ENCODE results near the gene TOB1.

- TF ChIP-seq POLR2A (IDR thresholded peaks at IDR 0.05; ENCODE audit: low read length) (no peak), GATA1 (IDR thresholded peaks at IDR 0.05; ENCODE audit: low read depth, low read length) (no peak)
Observed at GRCh38 chr17:50909765-50910605, 43.8 kb upstream of the TOB1 start.
